Cortex of kidney (tissue), 1 donor: ENCODE data around the gene ZDHHC20.

Experiments used
- DNase-seq: peaks from one replicate; lab custom pipeline; 2025; lab: John Stamatoyannopoulos, UW

The ZDHHC20 gene

GRCh38 chr13:21361706-21362105 is 97.4 kb downstream of the ZDHHC20 start:
- no peak for DNase-seq

- DNase-seq: no peak
Observed at GRCh38 chr13:21361123-21361522, 98.0 kb downstream of the ZDHHC20 start.

- no peak for DNase-seq
Observed at GRCh38 chr13:21360463-21360862, 98.6 kb downstream of the ZDHHC20 start.

GRCh38 chr13:21359855-21360254 is 99.2 kb downstream of the ZDHHC20 start:
- no peak for DNase-seq

- DNase-seq: no peak
Observed at GRCh38 chr13:21355304-21355703, 103.8 kb downstream of the ZDHHC20 start.

GRCh38 chr13:21354721-21355120 is 104.4 kb downstream of the ZDHHC20 start:
- DNase-seq: no peak

- DNase-seq: no peak
Observed at GRCh38 chr13:21348488-21349120, 110.5 kb downstream of the ZDHHC20 start.

GRCh38 chr13:21347753-21348318 is 111.3 kb downstream of the ZDHHC20 start:
- DNase-seq: no peak

- no peak for DNase-seq
Observed at GRCh38 chr13:21344662-21345176, 114.4 kb downstream of the ZDHHC20 start.

- DNase-seq: no peak
Observed at GRCh38 chr13:21343659-21344058, 115.4 kb downstream of the ZDHHC20 start.

GRCh38 chr13:21342699-21343442 is 116.2 kb downstream of the ZDHHC20 start:
- DNase-seq: no peak

GRCh38 chr13:21341637-21342422 is 117.3 kb downstream of the ZDHHC20 start:
- no peak for DNase-seq

GRCh38 chr13:21338639-21339278 is 120.3 kb downstream of the ZDHHC20 start:
- no peak for DNase-seq

- no peak for DNase-seq
Observed at GRCh38 chr13:21338156-21338555, 120.9 kb downstream of the ZDHHC20 start.

GRCh38 chr13:21336609-21337349 is 122.3 kb downstream of the ZDHHC20 start:
- no peak for DNase-seq

- no peak for DNase-seq
Observed at GRCh38 chr13:21333186-21333585, 125.9 kb downstream of the ZDHHC20 start.

GRCh38 chr13:21330126-21330861 is 128.8 kb downstream of the ZDHHC20 start:
- DNase-seq: no peak

GRCh38 chr13:21328836-21329477 is 130.1 kb downstream of the ZDHHC20 start:
- no peak for DNase-seq

GRCh38 chr13:21328201-21328600 is 130.9 kb downstream of the ZDHHC20 start:
- no peak for DNase-seq
